Mucosa of stomach (tissue), 1 donor: Measurements from ENCODE around the gene ELL2.

ENCODE experiments used
- H3K27me3 ChIP-seq: one replicate; pipeline ENCODE4 v1.7.0; 2013; ENCODE audit warnings: mild to moderate bottlenecking, low read length; ENCODE audit not compliant: control insufficient read depth, insufficient read depth
- H3K36me3 ChIP-seq: one replicate; pipeline ENCODE4 v1.7.0; 2013; ENCODE audit warnings: low read length; ENCODE audit not compliant: control insufficient read depth, insufficient read depth
- H3K4me1 ChIP-seq: one replicate; pipeline ENCODE4 v1.7.0; 2013; ENCODE audit warnings: mild to moderate bottlenecking, low read length; ENCODE audit not compliant: control insufficient read depth, insufficient read depth
- H3K4me3 ChIP-seq: one replicate; pipeline ENCODE4 v1.7.0; 2013; ENCODE audit warnings: low read length
- H3K9ac ChIP-seq: one replicate; pipeline ENCODE4 v1.7.0; 2013; ENCODE audit warnings: mild to moderate bottlenecking, low read length, moderate library complexity
- H3K9me3 ChIP-seq: one replicate; pipeline ENCODE4 v1.7.0; 2013; ENCODE audit warnings: mild to moderate bottlenecking, low read length, moderate library complexity; ENCODE audit not compliant: control insufficient read depth
- donor health status: Pancreatic carcinoma.

Gene ELL2

DNA sequence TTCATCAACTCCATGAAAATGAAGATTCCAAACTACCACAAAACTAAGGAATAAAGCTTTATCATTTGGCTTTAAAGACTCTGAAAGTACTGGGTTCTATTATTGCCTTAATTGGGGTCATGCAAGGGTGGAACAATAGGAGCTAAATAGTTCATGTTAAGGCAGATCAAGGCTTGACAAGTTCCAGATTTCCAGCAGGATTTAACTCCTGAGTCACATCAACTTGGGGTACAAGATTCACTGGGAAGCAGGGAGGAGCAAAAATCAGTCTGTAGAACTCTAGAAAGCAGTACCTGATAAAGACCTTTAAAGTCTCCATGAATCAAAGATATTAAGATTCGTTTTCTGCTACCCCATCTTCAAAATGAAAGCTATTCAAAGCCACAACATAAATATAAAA, 97.2 kb downstream of the ELL2 start:
- no peak overlapping the region for H3K4me3 ChIP-seq
- no peaks in the 10 kb centered on the region for H3K27me3 ChIP-seq
- H3K9me3 ChIP-seq = no peaks in the 10 kb centered on the region

DNA sequence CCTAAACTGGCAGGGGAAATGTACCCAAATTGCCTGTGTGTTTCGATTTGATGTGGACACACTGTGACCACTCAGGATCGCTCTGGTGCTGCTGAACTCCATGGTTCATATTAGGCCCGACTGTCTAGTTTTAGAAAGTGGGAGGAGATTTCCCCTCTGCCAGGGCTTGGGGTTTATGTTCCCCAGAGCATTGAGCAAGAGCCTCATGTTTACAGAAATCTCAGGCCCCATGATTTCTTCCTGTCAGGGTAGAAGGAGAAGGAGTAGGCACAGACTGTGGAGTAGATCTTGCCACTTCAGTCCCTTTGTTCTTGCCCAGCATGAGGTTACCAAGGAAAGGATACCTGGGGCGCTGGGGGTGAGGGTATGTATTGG, 98.3 kb downstream of the ELL2 start:
- no peaks in the 10 kb centered on the region for H3K9me3 ChIP-seq
- peak overlapping the region; percentile 54 for H3K9ac ChIP-seq
- no peaks in the 10 kb centered on the region for H3K36me3 ChIP-seq
- H3K4me1 ChIP-seq = peaks cover 34% of the 10 kb centered on the region
- no peak overlapping the region for H3K4me3 ChIP-seq
- H3K27me3 ChIP-seq = no peaks in the 10 kb centered on the region

More for the DNA sequence above, 97.2 kb downstream of the ELL2 start:
- H3K9ac ChIP-seq = no peak overlapping the region
- no peaks in the 10 kb centered on the region for H3K36me3 ChIP-seq
- peaks cover 34% of the 10 kb centered on the region for H3K4me1 ChIP-seq

DNA sequence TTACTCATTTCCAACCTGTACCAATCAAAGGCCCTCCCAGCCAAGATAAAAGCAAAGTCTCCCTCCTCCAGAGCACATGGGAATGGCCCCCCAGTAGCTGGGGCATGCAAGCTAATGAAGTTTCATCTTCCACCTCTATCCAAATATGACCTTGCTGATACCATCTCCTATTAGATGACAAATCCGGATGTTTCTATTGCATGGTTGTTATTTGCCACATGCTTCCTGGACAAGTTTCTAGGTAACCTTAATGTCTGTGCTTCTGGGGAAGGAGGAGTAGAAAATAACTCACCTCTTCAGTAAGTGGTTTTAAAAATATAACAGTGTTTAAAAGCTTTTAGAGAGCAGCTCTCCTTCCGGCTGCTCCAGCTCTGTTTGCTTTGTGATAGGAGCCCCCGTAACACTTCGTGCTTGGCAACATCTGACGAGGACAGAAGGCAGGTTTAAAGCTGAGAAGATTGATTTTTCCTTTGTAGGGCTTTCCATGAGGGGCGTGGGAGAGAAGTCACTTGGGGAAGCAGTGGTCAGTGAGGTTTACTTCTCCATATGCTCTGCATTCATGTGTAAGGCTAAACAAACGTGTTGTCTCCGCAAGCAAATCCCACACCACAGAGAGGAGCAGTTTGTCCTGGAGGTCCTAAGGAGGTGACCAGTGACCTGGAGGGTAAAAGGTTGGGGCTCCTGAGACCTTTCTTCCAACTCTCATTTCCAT, 98.8 kb downstream of the ELL2 start:
- Histone ChIP-seq H3K4me3 (no peak overlapping the region), H3K4me1 (peaks cover 34% of the 10 kb centered on the region), H3K9ac (peak overlapping the region; percentile 54), H3K27me3 (no peaks in the 10 kb centered on the region), H3K9me3 (no peaks in the 10 kb centered on the region), H3K36me3 (no peaks in the 10 kb centered on the region)

DNA sequence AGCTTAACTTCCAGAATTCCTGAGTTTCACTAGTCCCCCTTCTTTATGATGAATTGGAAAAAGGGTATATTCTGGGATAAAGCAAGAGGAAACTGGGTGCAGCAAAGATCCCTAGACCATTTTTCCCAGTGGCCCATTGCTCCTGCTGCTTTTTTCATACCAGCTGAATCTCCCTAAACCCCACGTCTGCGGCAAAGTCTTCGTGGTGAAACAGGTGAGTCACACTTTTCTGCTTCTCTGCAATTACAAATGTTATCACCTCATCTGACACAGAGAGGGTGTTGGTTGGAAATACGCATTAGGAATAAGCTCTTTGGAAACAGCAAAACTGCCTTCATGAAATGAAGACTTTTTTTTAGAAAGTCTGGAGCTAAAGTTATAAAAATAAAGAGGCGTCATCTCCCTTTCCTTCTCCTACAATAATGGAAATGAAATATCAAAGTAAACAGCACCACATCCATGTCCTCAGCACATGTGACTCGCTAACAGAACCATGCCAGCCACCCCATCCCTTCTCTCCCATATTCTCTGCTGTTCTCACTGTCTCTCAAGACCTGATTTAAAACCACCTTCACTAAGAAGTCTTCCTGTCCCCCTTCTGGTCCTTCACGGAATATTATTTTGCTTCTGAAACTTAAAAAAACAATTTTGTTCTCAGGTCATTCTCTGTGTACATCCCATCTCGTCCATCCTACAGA, 99.6 kb downstream of the ELL2 start:
- Histone ChIP-seq H3K4me1 (peaks cover 34% of the 10 kb centered on the region), H3K4me3 (no peak overlapping the region), H3K27me3 (no peaks in the 10 kb centered on the region), H3K9ac (no peak overlapping the region), H3K9me3 (no peaks in the 10 kb centered on the region), H3K36me3 (no peaks in the 10 kb centered on the region)

DNA sequence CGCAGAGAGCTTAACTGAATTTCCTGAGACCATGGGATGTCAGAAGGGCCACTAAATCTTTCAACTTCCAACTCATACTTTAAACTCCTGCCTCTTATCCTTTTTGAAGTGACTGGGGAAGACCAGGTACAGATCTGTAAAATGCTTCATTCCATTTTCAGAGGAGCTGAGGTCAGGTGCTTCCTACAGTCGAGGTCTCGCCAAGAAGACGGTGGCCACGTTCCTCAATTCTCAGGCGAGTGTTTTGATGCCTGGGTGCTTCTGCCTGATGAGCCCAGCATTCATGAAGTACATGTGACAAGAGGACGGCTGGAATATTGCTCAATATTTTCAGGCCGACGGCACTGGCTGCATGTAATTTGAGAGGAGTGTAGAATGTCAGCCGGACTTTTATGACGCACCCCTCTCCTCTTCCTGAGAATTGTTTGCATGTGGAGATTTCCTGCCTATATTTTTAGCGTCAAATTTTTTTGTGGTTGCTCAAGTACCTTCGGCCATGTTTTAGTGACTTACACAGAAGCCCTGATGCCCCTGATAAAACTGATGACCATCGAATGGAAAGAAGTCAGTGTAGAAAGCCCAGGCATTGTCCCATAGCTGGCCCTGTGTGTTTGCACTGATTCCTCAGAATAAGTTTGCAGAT, 100.3 kb downstream of the ELL2 start:
- Histone ChIP-seq H3K9ac (no peak overlapping the region), H3K4me3 (no peak overlapping the region), H3K36me3 (no peaks in the 10 kb centered on the region), H3K9me3 (no peaks in the 10 kb centered on the region), H3K27me3 (no peaks in the 10 kb centered on the region), H3K4me1 (peaks cover 34% of the 10 kb centered on the region)

DNA sequence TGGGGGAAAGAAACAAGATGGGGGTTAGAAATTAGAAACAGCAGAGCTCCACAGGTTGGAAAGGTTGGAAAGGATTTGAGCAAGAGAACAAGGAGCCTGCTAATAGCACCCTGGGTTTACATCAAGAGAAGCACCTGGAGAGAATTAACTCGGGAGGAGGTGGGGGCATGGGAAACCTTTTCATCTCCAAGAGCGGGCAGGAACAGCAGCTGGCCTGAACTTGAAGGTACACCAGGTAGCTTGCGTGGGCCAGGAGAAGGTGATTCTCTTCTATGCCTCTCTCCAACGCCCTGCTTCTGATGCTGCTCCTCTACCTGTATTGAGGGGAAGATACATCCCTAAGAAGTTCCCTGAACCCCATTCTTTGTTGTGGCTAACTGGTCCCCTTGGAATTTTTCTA, 102.0 kb downstream of the ELL2 start:
- H3K4me1 ChIP-seq = peaks cover 26% of the 10 kb centered on the region

DNA sequence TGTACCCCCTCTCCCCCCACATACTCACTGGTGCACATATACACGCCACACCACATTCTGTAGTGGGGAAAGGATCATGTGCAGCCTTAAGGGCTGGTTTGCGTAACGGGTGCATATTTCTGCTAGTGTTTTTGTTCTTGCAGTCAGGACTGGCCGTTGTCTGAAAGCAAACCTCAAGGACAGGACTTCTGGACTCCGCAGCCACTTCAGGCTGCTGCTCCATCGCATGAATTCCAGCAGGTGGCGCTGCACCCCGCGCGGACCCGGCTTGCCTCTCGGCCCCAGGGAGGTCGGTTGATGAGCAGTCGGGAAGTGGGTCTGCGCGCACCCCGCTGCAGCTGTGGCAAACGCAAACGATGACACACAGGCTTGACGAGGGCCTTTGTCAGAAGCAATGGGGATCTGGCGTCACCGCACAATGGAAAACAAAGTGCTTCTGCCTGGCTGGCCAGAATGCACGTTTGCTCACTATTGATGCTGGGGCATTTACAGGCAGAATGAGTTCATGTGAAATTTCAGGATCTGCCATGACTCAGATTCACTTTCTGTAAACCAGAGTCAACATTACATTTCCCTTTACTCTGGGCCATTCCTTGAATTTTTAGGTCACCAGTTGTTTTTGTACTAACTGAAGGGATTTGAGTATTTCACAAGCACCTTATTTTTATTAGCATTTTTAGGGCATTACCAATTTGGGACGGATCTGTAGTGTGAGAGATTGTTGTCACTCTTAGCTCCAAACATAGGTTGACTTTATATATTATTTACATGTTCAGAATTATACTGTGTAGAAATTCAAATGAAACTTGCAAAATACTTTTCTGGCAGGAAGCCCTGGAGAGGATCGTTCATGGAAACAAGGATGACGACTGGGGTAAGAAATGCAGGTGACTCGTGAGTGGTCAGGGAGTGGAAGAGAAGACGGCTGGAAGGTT, 102.7 kb downstream of the ELL2 start:
- Histone ChIP-seq H3K36me3 (no peaks in the 10 kb centered on the region), H3K9me3 (no peaks in the 10 kb centered on the region), H3K9ac (no peak overlapping the region), H3K27me3 (no peaks in the 10 kb centered on the region), H3K4me1 (peaks cover 23% of the 10 kb centered on the region), H3K4me3 (no peak overlapping the region)

More for the DNA sequence above, 102.0 kb downstream of the ELL2 start:
- no peak overlapping the region for H3K9ac ChIP-seq
- H3K27me3 ChIP-seq = no peaks in the 10 kb centered on the region
- no peak overlapping the region for H3K4me3 ChIP-seq
- H3K36me3 ChIP-seq = no peaks in the 10 kb centered on the region
- H3K9me3 ChIP-seq = no peaks in the 10 kb centered on the region

DNA sequence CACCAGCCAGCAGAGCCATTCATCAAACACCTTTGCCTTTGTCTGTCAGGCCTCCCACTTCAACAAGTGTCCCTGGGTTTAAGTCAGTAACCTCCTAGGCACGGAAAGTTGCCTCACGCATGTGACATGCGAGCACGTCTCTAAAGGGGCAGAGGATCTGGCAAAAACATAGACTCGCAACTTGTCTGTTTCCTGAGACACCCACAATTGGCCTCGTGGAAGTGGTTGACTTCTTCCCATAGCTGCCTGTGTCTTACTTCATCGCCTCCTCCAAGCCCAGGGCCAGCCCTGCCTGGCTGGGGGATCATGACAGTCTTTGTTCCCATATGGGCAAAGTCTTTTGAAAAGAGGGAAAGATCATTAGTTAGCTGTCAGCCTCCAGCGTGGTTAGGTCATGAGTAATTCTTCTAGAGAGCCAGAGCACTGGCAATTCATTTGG, 103.6 kb downstream of the ELL2 start:
- Histone ChIP-seq H3K27me3 (no peaks in the 10 kb centered on the region), H3K9ac (no peak overlapping the region), H3K4me1 (peaks cover 19% of the 10 kb centered on the region), H3K9me3 (no peaks in the 10 kb centered on the region), H3K4me3 (no peak overlapping the region), H3K36me3 (no peaks in the 10 kb centered on the region)

DNA sequence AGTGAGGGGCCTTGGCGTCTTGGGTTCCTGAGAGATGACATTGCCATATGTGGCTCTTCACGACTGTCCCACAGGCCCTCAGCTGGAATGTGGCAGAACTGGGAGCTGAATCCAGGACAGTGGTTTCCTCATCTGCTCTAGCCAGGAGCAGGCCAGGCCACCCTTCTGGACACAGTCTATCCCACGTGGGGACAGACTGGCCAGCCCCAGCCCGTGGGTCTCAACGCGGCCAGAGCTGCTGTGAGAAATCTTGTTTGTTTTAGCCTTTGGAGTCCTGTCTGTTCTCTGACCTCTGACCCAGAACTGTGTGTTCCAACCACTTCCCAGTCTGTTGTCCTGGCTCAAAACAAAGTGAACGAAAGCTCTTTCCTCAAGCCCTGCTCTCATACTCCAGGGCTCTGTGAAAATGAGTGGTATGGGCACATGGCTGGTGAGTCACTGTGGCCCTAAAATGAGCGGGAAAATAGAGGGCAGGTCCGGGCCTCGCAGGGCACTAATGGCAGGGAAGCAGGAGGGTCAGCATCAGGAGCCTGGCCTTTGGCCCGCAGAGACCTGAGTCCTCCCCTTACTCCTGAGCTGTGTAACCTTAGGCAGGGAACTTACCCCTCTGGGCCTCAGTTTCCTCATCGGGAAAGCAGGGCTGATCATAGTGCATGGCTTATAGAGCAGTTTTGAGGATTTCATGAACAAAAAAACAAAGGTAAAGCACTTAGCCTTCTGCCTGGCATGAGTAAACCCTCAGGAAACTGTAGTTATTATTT, 104.3 kb downstream of the ELL2 start:
- no peaks in the 10 kb centered on the region for H3K9me3 ChIP-seq
- peaks cover 16% of the 10 kb centered on the region for H3K4me1 ChIP-seq
- H3K4me3 ChIP-seq = no peak overlapping the region
- H3K9ac ChIP-seq = peak overlapping the region; percentile 8
- no peaks in the 10 kb centered on the region for H3K36me3 ChIP-seq
- H3K27me3 ChIP-seq = no peaks in the 10 kb centered on the region

DNA sequence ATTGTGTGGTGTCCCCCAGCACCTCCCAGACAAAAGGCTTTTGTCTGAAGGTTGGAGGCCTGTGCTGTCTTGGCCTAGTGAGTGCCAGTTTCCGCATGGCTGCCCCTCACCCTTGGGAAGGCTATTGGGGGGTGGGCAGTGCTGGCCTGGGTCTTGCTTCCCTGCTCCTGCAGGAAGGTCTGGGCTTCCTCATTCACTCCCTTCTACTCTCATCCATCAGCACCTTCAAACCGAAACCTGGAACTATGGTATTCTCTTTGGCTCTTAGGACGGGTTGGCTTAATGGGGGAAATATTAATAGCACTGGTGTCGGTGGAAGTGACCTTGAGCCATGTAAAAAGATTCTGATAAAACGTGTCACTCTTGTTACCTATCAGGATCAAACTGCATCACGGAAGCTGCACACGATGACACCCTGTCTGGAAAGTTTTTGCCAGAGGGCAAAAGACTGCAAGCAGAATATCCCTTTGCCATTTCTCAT, 105.1 kb downstream of the ELL2 start:
- Histone ChIP-seq H3K4me1 (peaks cover 9% of the 10 kb centered on the region), H3K4me3 (no peak overlapping the region), H3K9ac (no peak overlapping the region), H3K9me3 (no peaks in the 10 kb centered on the region), H3K27me3 (no peaks in the 10 kb centered on the region), H3K36me3 (no peaks in the 10 kb centered on the region)

DNA sequence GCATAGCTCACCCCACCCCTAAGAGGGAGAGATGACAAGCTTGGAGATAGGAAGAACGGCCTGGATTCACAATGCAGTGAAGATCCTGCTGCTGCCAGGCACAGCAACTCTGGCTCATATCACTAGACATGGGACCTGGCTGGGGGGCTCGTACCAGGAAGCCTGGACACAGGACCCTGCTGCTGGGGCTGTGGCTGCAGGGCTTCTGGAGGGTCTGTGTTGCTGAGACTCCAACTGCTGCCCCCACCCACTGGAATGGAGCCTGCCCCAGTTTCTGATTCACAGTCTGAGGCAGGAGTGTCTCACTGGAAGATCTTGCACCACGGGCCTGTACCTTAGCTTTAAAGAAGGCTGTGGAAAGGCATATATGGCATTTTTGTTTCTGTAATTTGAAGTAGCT, 108.2 kb downstream of the ELL2 start:
- H3K4me1 ChIP-seq = peaks cover 4% of the 10 kb centered on the region
- no peaks in the 10 kb centered on the region for H3K9me3 ChIP-seq
- H3K27me3 ChIP-seq = no peaks in the 10 kb centered on the region
- H3K36me3 ChIP-seq = no peaks in the 10 kb centered on the region
- no peak overlapping the region for H3K4me3 ChIP-seq
- H3K9ac ChIP-seq = no peak overlapping the region
